ENCODE data around the gene CCDC33. TPM values are rescaled to one million over a fixed set of nuclear protein-coding genes. Genes with fewer than 3 reads are reported as not detected.

The CCDC33 gene
- total RNA-seq, 4 donors from 2014 or later, result 0.40 TPM; not detected in 3

GRCh38 chr15:74311734-74312444 is 75.8 kb downstream of the CCDC33 start:
- peaks cover 0 to 7% (median 0%) of the 10 kb centered on the region in 4 donors for H3K4me1 ChIP-seq
- no peaks in the 10 kb centered on the region for H3K27me3 ChIP-seq
- no peak for DNase-seq
- no peaks in the 10 kb centered on the region for H3K9me3 ChIP-seq
- no peak overlapping the region for H3K4me3 ChIP-seq
- H3K27ac ChIP-seq, result no peak overlapping the region
- no peaks in the 10 kb centered on the region for H3K36me3 ChIP-seq
- TF ChIP-seq POLR2A (IDR thresholded peaks at IDR 0.05) (no peak), CTCF (IDR thresholded peaks at IDR 0.05) (peak in 4 of 6 experiments; percentile 13 to 26 (median 25))

GRCh38 chr15:74312445-74313007 is 76.4 kb downstream of the CCDC33 start:
- TF ChIP-seq CTCF (IDR thresholded peaks at IDR 0.05), result no peak
- no peak for TF ChIP-seq POLR2A (IDR thresholded peaks at IDR 0.05)
- no peaks in the 10 kb centered on the region for H3K36me3 ChIP-seq
- no peak overlapping the region for H3K27ac ChIP-seq
- no peak overlapping the region for H3K4me3 ChIP-seq
- peaks cover 0 to 7% (median 0%) of the 10 kb centered on the region in 4 donors for H3K4me1 ChIP-seq
- no peaks in the 10 kb centered on the region for H3K9me3 ChIP-seq
- H3K27me3 ChIP-seq, result no peaks in the 10 kb centered on the region
- DNase-seq, result no peak

- H3K9me3 ChIP-seq, result no peaks in the 10 kb centered on the region
Measured at GRCh38 chr15:74313889-74314288, 77.8 kb downstream of the CCDC33 start.

GRCh38 chr15:74314795-74315438 is 78.8 kb downstream of the CCDC33 start:
- H3K4me1 ChIP-seq, result peaks cover 0 to 15% (median 12%) of the 10 kb centered on the region in 4 donors
- no peaks in the 10 kb centered on the region for H3K9me3 ChIP-seq
- TF ChIP-seq CTCF (IDR thresholded peaks at IDR 0.05) (no peak), POLR2A (IDR thresholded peaks at IDR 0.05) (no peak)
- no peak overlapping the region for H3K4me3 ChIP-seq
- H3K27ac ChIP-seq, result peak overlapping the region in 1 of 4 donors; percentile 46
- no peak for DNase-seq
- H3K36me3 ChIP-seq, result no peaks in the 10 kb centered on the region
- H3K27me3 ChIP-seq, result no peaks in the 10 kb centered on the region

More at GRCh38 chr15:74313889-74314288, 77.8 kb downstream of the CCDC33 start:
- no peak for TF ChIP-seq CTCF (IDR thresholded peaks at IDR 0.05)
- TF ChIP-seq POLR2A (IDR thresholded peaks at IDR 0.05), result no peak
- Histone ChIP-seq H3K36me3 (no peaks in the 10 kb centered on the region), H3K4me1 (peaks cover 0 to 10% (median 7%) of the 10 kb centered on the region in 4 donors), H3K27me3 (no peaks in the 10 kb centered on the region), H3K27ac (no peak overlapping the region), H3K4me3 (no peak overlapping the region)
- no peak for DNase-seq

GRCh38 chr15:74315626-74316025 is 79.5 kb downstream of the CCDC33 start:
- H3K27ac ChIP-seq, result peak overlapping the region in 1 of 4 donors; percentile 46
- TF ChIP-seq POLR2A (IDR thresholded peaks at IDR 0.05) (no peak), CTCF (IDR thresholded peaks at IDR 0.05) (no peak)
- H3K36me3 ChIP-seq, result no peaks in the 10 kb centered on the region
- H3K4me1 ChIP-seq, result peaks cover 0 to 18% (median 14%) of the 10 kb centered on the region in 4 donors
- DNase-seq, result peak in 2 of 3 donors; percentile 64 to 70
- H3K27me3 ChIP-seq, result no peaks in the 10 kb centered on the region
- H3K4me3 ChIP-seq, result no peak overlapping the region
- H3K9me3 ChIP-seq, result no peaks in the 10 kb centered on the region
